Measurements from ENCODE around the gene BTF3.

- no peak for TF ChIP-seq EZH2 (IDR thresholded peaks at IDR 0.05; ENCODE audit: borderline replicate concordance, low read depth, low read length, severe bottlenecking)
- no peak for TF ChIP-seq CTCF (IDR thresholded peaks at IDR 0.05; ENCODE audit: borderline replicate concordance, extremely low read depth, low read length, poor library complexity, severe bottlenecking)
Observed at GRCh38 chr5:73544429-73545402, 46.5 kb downstream of the BTF3 start.

All from DND-41 (cell line).